ENCODE measurements around the gene TNN.

The TNN gene

DNA sequence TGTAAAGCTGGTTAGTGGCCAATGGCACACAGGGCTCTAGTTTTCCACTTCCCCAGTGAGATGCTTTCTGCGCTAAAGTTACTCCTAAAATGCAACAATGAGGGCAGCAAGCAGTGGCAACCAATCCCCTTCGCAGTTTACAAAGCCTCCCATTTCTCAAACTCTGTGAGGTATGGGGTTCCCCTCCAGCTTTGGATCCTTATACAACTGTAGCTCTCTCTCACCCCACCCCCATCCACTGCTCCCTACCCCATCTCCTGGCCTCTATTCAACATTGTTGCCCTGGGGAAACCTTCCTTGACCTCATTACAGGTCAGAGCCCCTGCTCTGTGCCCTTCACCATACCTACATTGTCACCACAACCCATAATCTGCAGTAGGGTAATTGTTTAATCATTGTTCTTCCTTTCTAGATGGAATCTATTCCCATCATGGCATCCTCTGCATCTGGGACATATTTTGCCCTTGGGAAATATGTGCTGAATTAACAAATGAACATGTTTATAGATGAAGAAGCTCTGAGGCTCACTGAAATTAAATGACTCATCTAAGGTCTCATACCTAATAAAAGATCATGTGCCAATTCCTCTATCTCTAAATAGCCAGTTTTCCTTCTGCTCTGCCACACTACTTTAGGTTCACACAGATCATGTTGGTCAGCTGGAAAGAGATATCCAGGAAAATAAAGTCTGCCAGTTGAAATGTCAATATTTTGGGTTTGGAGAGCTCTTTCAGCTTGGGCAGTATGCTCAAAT is 112.4 kb downstream of the TNN start:
- DNase-seq = no peak

DNA sequence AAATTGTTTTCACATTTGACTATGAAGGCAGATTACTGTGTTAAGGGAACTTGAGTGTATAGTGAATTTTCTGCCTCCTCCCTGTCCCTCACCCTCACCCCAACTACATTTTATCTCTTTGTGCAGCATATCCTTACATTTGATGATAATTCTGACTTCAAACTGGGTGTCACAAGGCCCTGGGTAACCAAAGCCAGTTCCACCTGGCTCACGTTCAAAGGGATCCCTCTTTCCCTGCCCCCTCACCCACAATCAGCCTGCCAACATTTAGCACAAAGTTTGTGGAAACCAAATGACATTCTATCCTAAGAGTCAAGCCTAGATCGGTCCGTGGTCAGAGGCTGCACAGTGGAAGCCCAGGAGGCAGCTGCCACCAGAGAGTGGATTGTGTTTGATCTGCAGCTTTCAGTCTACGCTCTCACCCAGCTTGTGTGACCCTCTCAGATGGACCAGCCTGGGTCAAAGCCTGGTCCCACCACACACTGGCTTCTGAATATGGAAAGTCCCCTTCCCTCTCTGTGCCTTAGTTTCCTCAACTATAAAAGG is 114.6 kb downstream of the TNN start:
- DNase-seq = no peak

DNA sequence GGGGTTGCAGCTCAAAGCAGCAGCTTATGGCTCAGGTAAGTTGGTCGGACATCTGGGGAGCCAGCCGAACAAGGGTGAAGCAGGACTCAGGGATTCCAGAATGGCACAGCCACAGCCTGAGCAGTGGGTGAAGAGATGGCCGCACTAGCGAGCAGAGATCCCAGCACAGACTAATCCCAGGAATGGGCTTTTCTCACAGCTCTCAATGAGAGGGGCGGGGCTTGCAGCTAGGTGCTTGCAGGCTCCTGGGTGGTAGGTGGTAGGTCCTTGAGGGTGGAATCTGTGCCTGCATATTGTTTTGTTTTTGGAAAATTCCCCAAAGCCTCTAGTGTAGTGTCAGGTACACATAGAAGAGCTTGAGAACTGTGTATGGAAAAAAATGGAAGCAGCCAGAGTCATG is 116.0 kb downstream of the TNN start:
- no peak for DNase-seq

DNA sequence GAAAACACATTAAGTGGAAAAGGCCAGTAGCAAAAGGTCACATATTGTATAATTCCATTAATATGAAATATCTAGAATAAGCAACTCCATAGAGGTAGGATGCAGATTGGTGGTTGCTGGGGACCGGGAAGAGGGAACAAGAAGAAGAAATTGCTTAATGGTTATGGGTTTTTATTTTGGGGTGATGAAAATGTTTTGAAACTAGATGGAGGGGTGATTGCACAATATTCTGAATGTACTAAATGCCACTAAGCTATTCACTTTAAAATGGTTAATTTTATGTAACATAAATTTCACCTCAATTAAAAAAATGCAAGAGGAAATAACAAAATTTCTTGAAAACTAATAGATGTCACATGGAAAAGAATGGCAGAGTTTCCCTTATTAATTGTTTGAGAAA is 118.3 kb downstream of the TNN start:
- DNase-seq = no peak

- no peak for DNase-seq
These were observed 119.0 kb downstream of the TNN start for GRCh38 chr1:175186433-175187160.

DNA sequence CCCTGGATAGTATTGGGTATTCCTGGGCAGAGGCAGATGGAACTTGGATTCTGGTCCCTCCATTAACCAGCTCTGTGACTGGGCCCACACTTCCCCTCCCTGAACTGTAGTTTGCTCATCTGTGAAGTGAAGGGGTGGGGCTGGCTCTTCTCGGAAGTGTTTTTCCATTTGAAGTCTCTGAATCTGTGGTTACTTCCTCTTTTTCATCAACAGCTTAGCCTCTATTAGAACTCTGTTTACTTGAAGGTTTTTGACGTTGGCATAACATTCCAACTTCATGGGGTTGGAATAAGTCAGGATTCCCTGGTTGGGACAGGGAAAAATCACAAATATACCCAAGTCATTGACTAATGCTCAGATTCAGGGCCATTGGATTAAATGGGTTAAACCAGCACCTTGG is 121.3 kb downstream of the TNN start:
- DNase-seq = peak; percentile 84

DNA sequence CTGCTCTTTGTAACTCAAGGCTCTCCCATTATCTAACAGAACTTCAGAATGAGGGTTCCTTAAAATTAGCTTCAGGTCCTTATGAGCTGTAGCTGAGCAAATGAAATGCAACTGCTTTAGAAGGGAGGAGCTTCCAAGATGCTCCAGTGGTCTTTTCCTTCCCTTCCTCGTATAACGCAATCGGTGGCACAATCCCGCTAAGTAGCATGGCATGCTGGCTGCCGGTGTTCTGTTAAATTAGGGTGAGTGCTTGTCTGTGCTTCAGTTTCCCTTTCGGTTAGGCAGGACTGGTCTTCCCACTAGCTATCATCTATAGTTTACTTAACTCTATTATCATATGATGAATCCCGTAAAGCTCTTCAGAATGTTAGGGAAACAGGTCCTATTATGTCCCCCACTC is 124.0 kb downstream of the TNN start:
- peak; percentile 57 for DNase-seq

DNA sequence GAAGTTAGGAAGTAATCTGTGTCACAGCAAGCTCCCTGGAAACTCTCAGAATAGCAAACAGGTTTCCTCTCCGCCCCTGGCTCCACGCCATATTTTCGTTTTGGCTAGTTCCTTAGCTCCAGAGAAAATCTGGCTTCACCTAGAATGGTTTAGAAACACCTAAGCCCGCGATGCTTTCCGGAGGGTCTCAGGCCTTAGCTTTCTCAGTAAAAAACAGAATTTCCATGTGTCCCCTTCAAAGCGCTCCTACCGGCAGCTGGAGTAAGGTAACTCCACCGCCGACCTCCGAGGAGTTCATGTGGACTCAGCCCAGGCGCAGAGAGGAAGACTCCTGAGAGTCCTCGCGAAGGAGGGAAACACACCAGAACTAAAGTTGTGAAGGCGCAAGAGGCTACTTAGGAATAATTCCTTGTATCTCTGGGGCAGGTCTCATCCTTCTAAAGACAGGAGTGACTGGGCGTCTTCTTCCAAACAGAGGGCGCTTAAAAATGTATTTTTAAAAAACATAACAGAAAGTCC is 124.5 kb downstream of the TNN start:
- peak; percentile 40 for DNase-seq

DNA sequence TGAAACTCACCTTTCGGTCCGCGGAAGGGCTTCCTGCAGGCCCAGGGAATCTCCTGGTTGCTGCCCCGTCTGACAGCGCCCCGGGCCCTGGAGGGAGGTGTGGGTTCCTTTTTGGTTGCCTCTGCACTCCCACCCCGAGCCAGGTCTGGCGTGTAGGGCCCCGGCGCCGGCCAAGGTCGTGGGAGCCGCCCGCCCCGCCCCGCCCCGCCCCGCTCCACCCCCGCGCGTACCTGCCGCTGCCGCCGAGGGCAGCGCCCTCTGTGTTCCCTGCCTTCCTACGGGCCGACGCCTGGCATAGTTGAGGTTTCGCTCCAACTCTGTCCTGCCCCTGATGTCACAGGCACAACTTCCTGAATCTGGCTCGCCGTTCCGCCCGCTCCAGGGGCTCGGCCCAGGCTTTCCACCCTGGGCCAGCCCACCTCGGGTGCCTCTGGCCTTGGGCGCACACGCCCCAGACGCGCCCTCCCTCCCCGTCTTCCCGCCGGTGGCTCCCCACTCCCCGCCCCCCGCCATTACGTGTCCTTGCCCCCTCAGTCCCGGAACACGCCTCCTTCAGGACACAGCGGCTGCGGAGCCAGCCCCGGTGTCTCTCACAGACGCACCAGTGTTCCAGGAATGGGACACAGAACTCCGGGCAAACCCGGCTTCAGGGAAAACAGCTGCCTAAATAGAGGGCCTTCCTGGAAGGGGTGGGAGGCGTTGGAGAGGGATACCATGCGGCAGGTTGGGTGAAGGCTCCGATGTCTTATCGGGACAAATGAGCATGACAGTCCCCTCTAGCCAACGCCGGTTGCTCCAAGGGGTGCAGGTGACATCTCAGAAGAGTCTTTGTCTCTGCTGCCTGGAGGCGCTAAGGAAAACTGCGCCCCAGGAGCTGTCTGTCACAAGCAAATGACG is 125.2 kb downstream of the TNN start, which contains the start of gene KIAA0040:
Gene KIAA0040, minus strand, starts transcription at position 147 of the 897 bp plus-strand sequence. CDS start 31,763 bp downstream, outside the sequence.
- peak; percentile 77 for DNase-seq

- no peak for DNase-seq
These were observed 125.9 kb downstream of the TNN start for GRCh38 chr1:175193527-175193910.

GRCh38 chr1:175195281-175195680 is 127.6 kb downstream of the TNN start:
- no peak for DNase-seq

DNA sequence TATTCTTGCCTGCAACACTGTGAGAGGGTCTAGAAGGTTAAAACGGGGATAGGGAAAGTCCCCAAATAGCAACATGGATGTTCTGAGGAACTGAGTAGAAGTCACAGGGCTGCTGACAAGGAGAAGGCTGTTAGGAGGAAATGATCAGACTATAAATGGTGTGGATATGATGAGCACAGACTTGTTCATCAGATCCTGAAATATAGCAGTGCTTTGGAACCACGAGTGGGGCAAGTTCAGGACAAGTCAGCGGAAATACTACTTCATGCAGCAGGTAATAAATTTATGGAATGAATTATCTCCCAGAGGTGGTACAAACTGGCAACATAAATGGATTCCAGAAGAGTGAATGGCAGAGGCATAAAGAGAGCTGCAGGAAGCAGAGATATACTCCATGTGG is 128.2 kb downstream of the TNN start:
- DNase-seq = no peak

GRCh38 chr1:175197531-175197930 is 129.9 kb downstream of the TNN start:
- peak; percentile 44 for DNase-seq

Data from activated CD4-positive, alpha-beta T cell treated with anti-CD3 and anti-CD28 coated beads, Interleukin-10, Interleukin-2, amounts not matched to agents 100 ng/mL and 50 ng/mL, durations not matched to agents 16 hours and 8 hours (primary cell).